Left renal pelvis (tissue), 4 donors: Measurements from ENCODE around the gene HEATR3. TPM values are rescaled to one million over a fixed set of nuclear protein-coding genes. Genes with fewer than 3 reads are reported as not detected.
"Not testable (repeated sequence)": the region's sequence is repeated elsewhere in the genome, so short reads cannot be mapped to it uniquely, and the experiment has no call there.

ENCODE experiments used
- DNase-seq, 4 donors: peaks; one replicate each; pipeline ENCODE4 v3.0.0-alpha.2; 2013; ENCODE audit warnings: low read depth in 4 of 4, low spot score in 3 of 4
- polyA plus RNA-seq, 4 donors: library from polyadenylated mRNA; unstranded; fragments of 120-200 nt; gene quantifications; one replicate each; pipeline ENCODE4 v1.2.1, GENCODE V29; 2013; ENCODE audit not compliant: insufficient read length in 4 of 4

HEATR3 gene
- polyA plus RNA-seq, 4 donors: 17.2 to 21.7 (median 19.1) TPM

DNA sequence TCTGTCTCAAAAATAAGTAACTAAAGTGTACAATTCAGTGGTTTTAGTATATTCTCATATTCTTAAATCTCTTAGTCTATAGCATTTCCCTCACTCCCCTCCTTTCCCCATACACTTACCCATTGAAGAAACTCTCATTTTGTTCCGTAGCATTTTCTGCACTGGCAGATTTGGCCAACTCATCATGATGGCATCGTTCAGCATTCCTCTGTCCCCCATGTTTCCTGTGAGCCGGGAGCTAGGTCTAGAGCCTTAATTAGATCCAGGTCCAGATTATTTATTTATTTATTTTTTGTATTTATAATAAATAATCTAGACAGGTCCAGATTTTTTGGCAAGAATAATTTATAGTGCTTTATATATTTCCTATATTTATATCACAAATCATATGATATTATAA lies 31.0 kb downstream of the HEATR3 start:
- DNase-seq: no peak

DNA sequence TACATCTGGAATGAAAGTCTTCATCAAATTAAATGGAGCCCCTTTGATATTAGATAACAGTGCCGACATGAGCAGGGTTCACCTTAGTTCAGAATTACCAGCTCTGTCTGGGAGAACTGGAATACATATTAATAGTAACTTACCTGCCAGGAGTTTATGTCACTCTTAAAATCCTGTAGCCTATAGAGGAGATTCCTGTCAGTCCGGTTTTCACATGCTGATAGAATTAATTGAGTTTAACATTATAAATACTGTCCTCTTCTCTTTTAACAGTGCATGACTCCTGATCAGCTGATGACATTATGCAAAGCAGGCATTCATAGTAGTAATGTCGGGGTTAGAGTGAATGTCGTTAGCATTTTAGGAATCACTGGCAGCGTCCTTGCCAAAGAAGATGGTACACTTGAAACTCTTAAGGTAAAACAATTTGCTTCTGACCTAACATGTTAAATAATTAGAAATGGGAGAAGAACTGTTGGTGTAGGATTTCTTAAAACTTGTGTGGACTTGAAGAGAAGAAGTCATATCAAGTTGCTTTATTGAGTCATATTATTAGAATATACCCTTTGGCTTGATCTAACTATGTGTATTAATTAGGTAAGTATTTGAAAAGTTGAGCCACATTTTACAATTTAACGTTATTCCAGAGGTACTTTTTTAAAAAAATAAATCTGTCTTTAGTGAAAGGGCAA lies 34.3 kb downstream of the HEATR3 start:
- peak in 1 of 4 donors; percentile 2 for DNase-seq

- no peak for DNase-seq
These were observed 36.4 kb downstream of the HEATR3 start for GRCh38 chr16:50102051-50102746.

- no peak for DNase-seq
These were observed 38.0 kb downstream of the HEATR3 start for GRCh38 chr16:50103764-50104163.

DNA sequence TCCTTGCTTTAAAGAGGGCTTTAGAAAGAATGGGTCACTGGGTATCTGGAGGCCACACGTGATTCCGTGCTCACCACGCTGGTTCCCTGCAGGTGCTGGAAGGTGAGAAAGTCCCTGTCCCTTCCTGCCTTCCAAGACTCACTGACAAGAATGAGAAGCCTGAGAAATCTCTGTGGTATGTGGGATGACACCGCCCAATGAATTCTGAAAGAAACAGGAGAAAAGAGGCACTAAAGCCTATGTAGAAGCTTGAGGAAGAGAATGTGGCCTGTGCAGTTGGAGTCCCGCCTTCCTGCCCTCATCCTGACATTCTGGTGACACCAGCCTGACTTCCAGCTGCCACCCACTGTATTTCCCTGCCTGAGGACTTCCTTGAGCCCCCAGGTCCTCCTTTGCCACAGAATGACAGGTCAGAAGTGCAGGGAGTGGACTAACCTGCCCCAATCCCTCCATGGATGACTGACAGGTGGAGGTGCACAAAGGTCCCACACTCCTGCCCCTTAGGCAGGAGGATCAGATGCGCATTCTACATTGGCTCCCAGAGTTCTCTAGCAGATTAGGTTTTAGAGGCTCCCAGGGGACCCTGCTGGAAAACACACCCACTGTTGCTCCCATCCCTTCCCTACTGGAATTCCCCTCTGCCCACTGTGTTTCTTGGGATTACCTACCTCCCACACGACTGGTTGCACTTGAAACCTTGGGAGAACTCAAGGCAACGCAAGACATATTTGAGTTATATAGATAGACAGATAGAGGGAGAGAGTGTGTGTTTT lies 48.8 kb downstream of the HEATR3 start:
- DNase-seq: no peak

DNA sequence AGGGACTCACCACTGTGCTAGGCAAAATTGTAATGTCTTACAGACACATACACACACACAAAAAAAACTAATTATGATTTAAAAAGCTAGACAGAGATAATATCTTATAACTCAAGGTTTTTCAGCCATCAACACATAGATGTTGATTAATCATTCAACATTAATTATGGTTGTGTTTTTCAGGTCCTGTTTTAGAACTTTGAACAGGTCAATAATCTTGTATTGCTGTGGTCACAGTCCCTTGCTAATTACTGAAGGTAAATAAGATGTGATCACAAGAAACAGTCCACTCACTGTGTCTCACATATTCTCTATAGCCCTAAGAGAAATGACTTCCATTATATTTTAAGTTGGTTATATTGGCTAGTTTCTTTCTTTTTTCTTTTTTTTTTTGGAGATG lies 54.9 kb downstream of the HEATR3 start:
- DNase-seq: no peak

GRCh38 chr16:50121278-50121677 lies 55.5 kb downstream of the HEATR3 start:
- no peak for DNase-seq

- DNase-seq: no peak
These were observed 56.1 kb downstream of the HEATR3 start for GRCh38 chr16:50121721-50122445.

DNA sequence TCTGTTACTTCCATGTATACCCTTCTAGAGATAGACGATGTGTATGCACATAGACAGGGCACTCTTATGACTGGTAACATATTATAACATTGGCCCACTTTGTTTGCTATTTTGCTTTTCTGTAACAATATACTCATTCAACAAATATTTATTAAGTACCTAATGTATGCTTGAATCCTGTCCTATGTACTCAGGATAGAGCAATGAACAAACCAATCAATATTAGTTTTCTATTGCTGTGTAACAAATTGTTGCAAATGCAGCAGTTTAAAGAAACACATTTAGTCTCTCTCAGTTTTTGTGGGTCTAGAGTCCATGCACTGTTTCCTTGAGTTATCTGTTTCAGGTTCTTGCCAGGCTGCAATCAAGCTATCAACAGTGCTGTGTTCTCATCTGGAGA lies 57.6 kb downstream of the HEATR3 start:
- DNase-seq: no peak

DNA sequence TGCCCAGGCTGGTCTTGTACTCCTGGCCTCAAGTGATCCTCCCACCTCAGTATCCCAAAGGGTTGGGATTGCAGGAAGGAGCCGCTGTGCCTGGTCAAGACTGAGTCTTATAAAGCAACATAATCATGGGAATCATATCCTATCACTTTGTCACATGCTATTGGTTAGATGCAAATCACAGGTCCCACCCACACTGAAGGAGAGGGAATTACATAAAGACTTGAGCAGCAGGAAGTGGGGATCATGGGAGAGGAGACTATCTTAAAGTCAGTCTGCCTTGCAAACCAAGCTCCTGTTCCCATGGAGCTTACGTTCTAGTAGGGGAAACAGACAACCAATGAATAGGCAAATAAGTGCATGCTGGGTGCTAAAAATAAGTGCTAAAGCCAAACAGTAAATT lies 59.0 kb downstream of the HEATR3 start:
- DNase-seq: no peak

DNA sequence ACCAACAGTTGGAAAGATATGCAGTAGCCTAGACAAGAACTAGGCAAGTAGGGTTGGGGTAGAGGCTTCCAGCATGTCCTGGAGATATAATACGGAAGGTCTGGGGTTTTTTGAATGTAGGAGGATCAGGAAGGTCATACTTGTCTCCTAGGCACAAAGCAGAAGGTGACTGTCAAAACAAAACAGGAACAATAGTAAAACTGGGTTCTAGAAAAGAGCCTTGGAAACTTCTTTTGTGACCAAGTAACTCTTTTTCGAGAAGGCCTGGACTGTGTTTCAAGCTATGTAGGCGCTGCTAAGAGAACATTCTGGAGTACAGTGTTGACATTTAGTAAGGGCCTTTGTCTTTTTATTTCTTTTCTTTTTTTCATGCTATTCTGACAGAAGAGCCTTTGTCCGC lies 60.4 kb downstream of the HEATR3 start:
- DNase-seq: no peak

- DNase-seq: not testable (repeated sequence)
These were observed 66.8 kb downstream of the HEATR3 start for GRCh38 chr16:50132571-50132970.

GRCh38 chr16:50133214-50133613 lies 67.4 kb downstream of the HEATR3 start:
- no peak for DNase-seq

GRCh38 chr16:50136399-50136798 lies 70.6 kb downstream of the HEATR3 start:
- no peak for DNase-seq

DNA sequence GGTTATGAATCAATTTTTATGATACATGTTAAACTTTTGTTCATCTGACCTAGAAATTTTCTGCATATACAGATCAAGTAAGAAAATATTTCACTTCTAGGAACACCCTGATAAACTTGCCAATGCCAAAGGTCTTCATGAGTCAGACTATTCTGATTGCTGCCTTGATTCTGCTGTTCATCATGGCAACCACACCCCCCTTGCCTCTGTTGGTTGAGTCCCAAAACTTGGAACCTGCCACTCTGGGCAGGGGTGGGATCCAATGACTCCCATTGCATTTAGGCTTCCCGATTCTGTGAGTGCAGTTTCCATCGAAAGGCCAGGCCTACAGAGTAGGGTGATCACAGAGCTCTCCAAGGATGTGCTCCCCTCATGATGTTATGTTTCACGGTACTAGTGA lies 71.5 kb downstream of the HEATR3 start:
- DNase-seq: no peak

DNA sequence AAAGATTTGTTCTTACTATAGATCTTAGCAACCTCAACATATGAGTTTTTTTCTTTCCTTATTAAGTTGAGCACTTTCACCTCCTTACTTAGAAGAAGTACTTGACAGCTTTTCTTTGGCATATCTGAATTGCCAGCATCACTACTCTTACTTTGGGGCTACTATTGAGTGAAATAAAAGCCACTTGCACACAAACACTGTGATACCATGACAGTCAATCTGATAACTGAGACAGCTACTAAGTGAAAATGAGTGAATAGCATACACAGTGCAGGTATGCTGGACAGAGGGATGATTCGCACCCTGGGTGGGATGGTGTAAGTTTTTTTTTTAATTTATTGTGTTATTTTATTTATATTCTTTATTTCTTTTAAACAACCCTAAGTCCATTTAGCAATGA lies 73.8 kb downstream of the HEATR3 start:
- DNase-seq: no peak

DNA sequence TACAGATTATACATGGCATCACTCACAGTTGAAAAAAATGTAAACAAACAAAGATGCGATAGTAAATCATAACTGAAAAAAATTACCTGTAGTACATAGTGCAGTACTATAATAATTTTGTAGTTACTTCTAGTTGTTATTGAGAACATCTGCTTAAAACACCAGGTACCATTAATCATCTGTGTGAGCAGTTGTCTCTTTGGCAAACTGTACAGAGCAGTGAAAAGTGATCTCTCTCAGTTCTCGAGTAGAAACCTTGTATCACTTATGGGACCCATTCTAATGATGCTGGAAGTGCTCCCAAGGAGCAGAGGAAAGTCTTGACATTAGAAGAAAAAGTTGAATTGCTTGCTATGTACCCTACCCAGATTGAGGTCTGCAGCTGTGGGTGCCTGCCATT lies 78.4 kb downstream of the HEATR3 start:
- no peak for DNase-seq

DNA sequence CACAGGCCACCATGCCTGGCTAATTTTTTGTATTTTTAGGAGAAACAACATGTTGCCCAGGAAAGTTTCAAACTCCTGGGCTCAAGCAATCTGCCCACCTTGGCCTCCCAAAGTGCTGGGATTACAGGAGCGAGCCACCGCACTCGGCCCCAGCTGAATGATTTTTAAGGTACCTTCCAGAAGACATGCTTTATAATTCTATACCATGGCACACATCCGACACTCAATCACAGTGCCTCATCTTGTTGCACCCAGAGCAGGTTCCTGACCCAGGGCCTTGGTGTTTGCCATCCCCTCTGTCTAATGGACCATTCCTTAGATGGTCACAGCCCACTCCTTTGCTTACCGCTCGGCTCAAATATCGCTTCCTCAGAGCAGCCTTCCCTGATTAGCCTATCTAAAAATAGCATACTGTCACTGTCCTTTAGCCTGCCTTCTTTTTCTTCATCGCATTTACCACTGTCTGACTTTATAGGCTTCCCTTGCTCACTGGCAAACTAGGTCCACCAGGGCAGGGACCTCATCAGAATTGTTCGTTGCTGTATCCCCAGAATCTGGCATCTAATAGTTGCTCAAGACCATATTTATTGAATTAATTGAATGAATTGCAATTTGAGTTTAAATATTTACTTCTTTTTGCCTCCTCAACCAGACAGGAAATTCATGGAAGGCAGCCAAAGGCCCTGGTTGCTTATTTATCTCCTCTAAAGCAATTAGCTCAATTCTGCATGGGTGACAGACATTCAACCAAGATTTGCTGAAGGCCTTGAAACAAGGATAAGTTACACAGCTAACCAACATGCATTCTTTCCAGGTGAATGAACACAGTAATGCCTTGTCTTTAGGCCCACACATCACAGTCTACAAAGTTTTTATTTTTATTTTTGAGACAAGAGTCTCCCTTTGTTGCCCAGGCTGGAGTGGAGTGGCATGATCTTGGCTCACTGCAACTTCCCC lies 81.0 kb downstream of the HEATR3 start:
- no peak for DNase-seq

DNA sequence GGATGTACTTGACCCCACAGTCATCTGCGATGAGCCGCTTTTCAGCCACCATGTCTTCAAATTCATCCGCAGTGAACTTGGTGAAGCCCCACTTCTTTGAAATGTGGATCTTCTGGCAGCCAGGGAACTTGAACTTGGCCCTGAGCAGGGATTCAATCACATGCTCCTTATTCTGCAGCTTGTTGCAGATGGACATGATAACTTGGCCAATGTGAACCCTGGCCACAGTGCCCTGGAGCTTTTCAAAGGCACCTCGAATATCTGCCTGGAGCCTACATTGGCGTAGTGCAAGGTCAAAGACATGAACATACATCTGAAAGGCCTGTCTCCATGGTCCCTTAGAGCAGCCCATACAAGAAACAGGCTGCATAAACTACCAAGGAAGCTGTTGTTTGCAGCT lies 85.6 kb downstream of the HEATR3 start:
- no peak for DNase-seq

DNA sequence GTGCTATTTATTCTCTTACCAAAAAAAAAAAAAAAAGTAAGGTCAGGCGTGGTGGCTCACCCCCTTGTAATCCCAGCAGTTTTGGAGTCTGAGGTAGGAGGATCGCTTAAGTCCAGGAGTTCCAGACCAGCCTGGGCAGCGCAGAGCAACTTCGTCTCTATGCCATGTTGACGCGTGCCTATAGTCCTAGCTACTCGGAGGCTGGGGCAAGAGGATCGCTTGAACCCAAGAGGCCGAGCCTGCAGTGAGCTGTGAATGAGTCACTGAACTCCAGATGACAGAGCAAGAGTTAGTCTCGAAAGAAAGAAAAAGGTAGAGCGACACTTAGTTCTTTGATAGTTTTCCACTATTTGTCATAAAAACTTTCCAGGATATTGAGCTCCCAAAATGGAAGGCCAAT lies 86.0 kb downstream of the HEATR3 start:
- no peak for DNase-seq
